Measurements from ENCODE around the gene KCNT1.

DNA sequence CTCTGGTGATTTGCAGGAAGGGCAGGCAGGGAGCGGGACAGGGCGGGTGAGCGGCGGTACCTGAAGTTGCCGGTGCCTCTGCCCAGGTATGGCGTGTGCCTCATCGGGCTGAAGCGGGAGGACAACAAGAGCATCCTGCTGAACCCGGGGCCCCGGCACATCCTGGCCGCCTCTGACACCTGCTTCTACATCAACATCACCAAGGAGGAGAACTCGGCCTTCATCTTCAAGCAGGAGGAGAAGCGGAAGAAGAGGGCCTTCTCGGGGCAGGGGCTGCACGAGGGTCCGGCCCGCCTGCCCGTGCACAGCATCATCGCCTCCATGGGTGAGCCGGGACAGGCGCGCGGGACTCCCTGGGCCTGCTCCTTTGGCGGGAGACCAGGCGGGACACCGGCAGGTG lies 68.8 kb downstream of the KCNT1 start:
- TF ChIP-seq POLR2A (IDR thresholded peaks at IDR 0.05) (no peak), CTCF (IDR thresholded peaks at IDR 0.05) (no peak)
